ENCODE data around the gene EFHD2. TPM values are rescaled to one million over a fixed set of nuclear protein-coding genes. Genes with fewer than 3 reads are reported as not detected.

Gene EFHD2
- total RNA-seq, 4 donors from 2014 or later = 88.0 to 188 (median 174) TPM

DNA sequence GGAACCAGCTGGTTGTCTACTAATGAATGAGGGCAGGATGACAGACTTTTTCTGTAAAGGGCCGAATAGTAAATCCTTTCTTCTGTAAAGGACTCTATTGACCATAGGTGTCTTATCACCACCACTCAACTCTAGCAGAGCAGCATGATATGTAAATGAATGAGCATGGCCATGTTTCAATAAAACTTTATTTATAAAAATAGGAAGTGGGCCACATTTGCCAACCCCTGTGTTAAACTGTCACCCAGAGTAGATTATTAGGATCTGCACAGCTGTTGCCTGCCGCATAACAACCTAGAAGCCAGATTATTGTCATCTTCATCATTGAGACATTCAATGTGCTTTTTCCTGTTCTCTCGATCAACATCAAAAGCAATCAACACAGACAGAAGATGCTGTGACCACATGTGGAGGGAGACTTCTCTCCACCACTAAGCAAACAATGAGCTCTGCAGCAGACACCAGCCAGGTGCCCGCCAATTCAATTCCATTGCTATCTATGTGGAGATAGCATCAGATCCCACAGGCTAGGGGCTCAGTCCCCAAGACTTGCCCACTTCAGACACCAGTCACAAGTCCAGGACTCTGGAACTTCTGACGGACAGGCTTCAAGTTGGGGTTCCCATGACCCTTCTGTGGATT lies 6.8 kb upstream of the EFHD2 start:
- in situ Hi-C loops (cut with MboI; ENCODE audit: low pct_ligation_motif_present in 1 of 4, low pct_unique_long_range_greater_than_20kb in 1 of 4, low sequenced_read_pairs in 3 of 4) = no loop called here

DNA sequence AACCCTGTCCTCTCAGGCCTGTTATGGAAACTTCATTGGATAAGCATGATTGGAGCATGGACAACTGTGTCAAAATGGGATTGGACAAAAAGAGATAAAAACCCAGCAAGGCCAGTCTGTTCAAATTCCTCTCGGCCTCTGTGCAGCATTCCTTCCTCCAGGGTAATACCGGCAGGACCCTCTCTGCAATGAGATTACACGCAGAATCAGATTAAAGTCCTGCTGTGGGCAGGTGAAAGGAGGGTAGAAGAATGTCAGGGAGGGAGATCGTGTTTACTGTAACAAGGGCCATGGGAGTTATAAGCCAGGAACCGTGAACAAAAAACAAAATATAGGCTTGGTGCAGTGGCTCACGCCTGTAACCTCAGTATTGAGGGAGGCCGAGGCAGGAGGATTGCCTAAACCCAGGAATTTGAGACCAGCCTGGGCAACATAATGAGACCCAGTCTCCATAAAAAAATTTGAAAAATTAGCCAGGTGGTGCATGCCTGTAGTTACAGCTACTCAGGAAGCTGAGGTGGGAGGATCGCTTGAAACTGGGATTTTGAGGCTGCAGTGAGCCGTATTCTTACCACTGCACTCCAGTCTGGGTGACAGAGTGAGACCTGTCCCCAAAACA lies 5.6 kb upstream of the EFHD2 start:
- Histone ChIP-seq H3K4me3 (no peak overlapping the region), H3K9me3 (no peaks in the 10 kb centered on the region), H3K4me1 (peaks cover 0 to 6% (median under 1%) of the 10 kb centered on the region in 4 donors), H3K27ac (no peak overlapping the region), H3K36me3 (no peaks in the 10 kb centered on the region), H3K27me3 (no peaks in the 10 kb centered on the region)
- intact Hi-C loops (cut with DNase I; ENCODE audit: low total_unique reads) = no loop called here
- in situ Hi-C loops (cut with MboI; ENCODE audit: low pct_ligation_motif_present in 1 of 4, low pct_unique_long_range_greater_than_20kb in 1 of 4, low sequenced_read_pairs in 3 of 4) = no loop called here
- TF ChIP-seq POLR2AphosphoS5 (IDR thresholded peaks at IDR 0.05) = no peak
- no peak for TF ChIP-seq EP300 (IDR thresholded peaks at IDR 0.05; ENCODE audit: low read depth)
- no peak for TF ChIP-seq POLR2A (IDR thresholded peaks at IDR 0.05)
- no peak for TF ChIP-seq CTCF (IDR thresholded peaks at IDR 0.05)
- DNase-seq = no peak
- WGBS, 2 donors (ENCODE audit: low coverage in 1 of 2) = 87 to 92% methylated on average over 3 to 9 of the region's 9 CpGs

More for the DNA sequence above, 6.8 kb upstream of the EFHD2 start:
- Histone ChIP-seq H3K36me3 (no peaks in the 10 kb centered on the region), H3K9me3 (no peaks in the 10 kb centered on the region), H3K27me3 (no peaks in the 10 kb centered on the region), H3K27ac (no peak overlapping the region), H3K4me1 (peaks cover 0 to 6% (median 0%) of the 10 kb centered on the region in 4 donors), H3K4me3 (no peak overlapping the region)
- WGBS, 2 donors (ENCODE audit: low coverage in 1 of 2) = 93 to 95% methylated on average over 4 to 5 of the region's 5 CpGs
- DNase-seq = no peak
- TF ChIP-seq EP300 (IDR thresholded peaks at IDR 0.05; ENCODE audit: low read depth) (no peak), POLR2A (IDR thresholded peaks at IDR 0.05) (no peak), CTCF (IDR thresholded peaks at IDR 0.05) (no peak), POLR2AphosphoS5 (IDR thresholded peaks at IDR 0.05) (no peak)
- intact Hi-C loops (cut with DNase I; ENCODE audit: low total_unique reads) = no loop called here

DNA sequence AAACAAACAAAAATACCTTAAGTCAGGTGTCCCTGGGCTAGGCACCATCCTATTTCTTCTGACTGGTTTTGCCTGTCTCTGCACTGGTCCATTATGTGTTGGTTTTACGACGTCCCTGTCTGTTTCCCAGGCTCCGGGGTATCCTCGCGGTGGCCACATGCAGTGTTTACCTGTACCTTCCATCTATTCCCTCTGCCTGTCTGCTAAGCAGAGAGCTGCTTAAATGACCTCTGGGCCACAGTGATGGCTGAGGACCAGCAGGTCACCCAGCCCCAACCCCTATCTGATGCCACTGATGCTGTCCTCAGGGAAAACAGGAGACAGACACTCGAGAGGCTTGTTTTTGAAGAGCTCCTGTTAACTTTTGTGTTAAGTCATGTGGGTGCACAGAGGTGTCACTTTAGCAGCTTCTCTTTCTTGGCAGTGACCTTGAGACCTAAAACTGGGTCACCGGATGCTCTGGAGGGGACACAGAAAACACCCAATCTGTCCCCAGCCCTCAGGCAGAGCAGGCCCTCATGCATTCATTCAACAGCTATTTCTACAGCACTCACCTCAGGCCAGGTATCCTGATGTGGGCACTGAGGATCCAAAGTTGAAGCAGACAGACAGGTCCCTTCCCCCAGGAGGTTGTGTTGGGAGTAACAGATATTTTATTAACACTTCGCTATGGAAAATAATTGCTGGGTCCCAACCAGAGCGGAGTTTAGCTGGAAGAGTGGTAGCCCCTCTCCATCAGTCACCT lies 4.4 kb upstream of the EFHD2 start:
- Histone ChIP-seq H3K27ac (no peak overlapping the region), H3K4me3 (no peak overlapping the region), H3K4me1 (peaks cover 0 to 6% (median 3%) of the 10 kb centered on the region in 4 donors), H3K9me3 (no peaks in the 10 kb centered on the region), H3K36me3 (no peaks in the 10 kb centered on the region), H3K27me3 (no peaks in the 10 kb centered on the region)
- intact Hi-C loops (cut with DNase I; ENCODE audit: low total_unique reads) (no loop called here), in situ Hi-C loops (cut with MboI; ENCODE audit: low pct_ligation_motif_present in 1 of 4, low pct_unique_long_range_greater_than_20kb in 1 of 4, low sequenced_read_pairs in 3 of 4) (no loop called here)
- 74 to 81% methylated on average over 5 to 9 of the region's 9 CpGs for WGBS, 2 donors (ENCODE audit: low coverage in 1 of 2)
- DNase-seq = no peak
- no peak for TF ChIP-seq POLR2A (IDR thresholded peaks at IDR 0.05)
- TF ChIP-seq CTCF (IDR thresholded peaks at IDR 0.05) = no peak
- no peak for TF ChIP-seq POLR2AphosphoS5 (IDR thresholded peaks at IDR 0.05)
- no peak for TF ChIP-seq EP300 (IDR thresholded peaks at IDR 0.05; ENCODE audit: low read depth)

Measured in transverse colon (tissue), 4 donors.